Esophagus squamous epithelium (tissue), 5 donors: ENCODE data around the gene HOXB13. TPM values are rescaled to one million over a fixed set of nuclear protein-coding genes. Genes with fewer than 3 reads are reported as not detected.

ENCODE experiments used
- DNase-seq: peaks from one replicate; lab custom pipeline; 2025; lab: John Stamatoyannopoulos, UW
- H3K27ac ChIP-seq, 4 donors: fragments of 200-600 bp; sonication (generic); one replicate each; pipeline ENCODE4 v1.5.1; 2016 to 2019; ENCODE audit warnings: mild to moderate bottlenecking in 1 of 4
- H3K27me3 ChIP-seq, 4 donors: fragments of 200-600 bp; sonication (generic); 1 replicate in 3 of 4; 2 replicates in 1 of 4; pipeline versions ENCODE4 v1.5.1 to v1.6.0; 2017 to 2021; ENCODE audit warnings: antibody characterized with exemption in 1 of 4
- H3K36me3 ChIP-seq, 3 donors: fragments of 200-600 bp; sonication (generic); one replicate each; pipeline ENCODE4 v1.5.1; 2016 to 2019
- H3K4me1 ChIP-seq, 3 donors: fragments of 200-600 bp; sonication (generic); one replicate each; pipeline ENCODE4 v1.5.1; 2017 to 2019
- H3K4me3 ChIP-seq, 4 donors: fragments of 200-600 bp; sonication (generic); 1 replicate in 3 of 4; 2 replicates in 1 of 4; pipeline ENCODE4 v1.5.1; 2016 to 2019; ENCODE audit warnings: mild to moderate bottlenecking in 2 of 4, moderate library complexity in 1 of 4
- H3K9me3 ChIP-seq, 3 donors: fragments of 200-600 bp; sonication (generic); one replicate each; pipeline ENCODE4 v1.5.1; 2016 to 2019
- CTCF ChIP-seq, 6 experiments: fragments of 450-650 bp in 4 of 6; fragments of 200-600 bp in 2 of 6; sonication (generic) in 2 of 6; IDR thresholded peaks; one replicate each; pipeline ENCODE4 v1.5.1; 2016 to 2019; ENCODE audit warnings: antibody characterized with exemption in 6 of 6, mild to moderate bottlenecking in 4 of 6, moderate library complexity in 4 of 6
- POLR2A ChIP-seq, 4 donors: fragments of 450-650 bp; IDR thresholded peaks; one replicate each; pipeline ENCODE4 v1.6.1; 2017; ENCODE audit warnings: antibody characterized with exemption in 4 of 4, mild to moderate bottlenecking in 4 of 4, moderate library complexity in 3 of 4
- WGBS, 2 donors: methylation state at CpG; one replicate each; pipeline ENCODE4 v1.1.5; 2018; 5-methylcytosine and 5-hydroxymethylcytosine counted together
- intact Hi-C: fragments of 100-400 bp; cut with DNase I; formaldehyde crosslinking; loops from one replicate; pipeline ENCODE4 v1.15.0; 2022
- total RNA-seq, 4 donors: library from RNA; depleted of rRNA; stranded (reverse); fragments of >200 nt; gene quantifications; one replicate each; pipeline ENCODE4 v1.1.0, GENCODE V29; 2016
- donor health status: DM: yes; HTN: yes; CAD: no.

The HOXB13 gene
- total RNA-seq, 4 donors from 2014 or later = not detected

- WGBS, 2 donors = 13 to 18% methylated on average over 1 of the region's 1 CpG
- TF ChIP-seq POLR2A (IDR thresholded peaks at IDR 0.05) (no peak), CTCF (IDR thresholded peaks at IDR 0.05) (no peak)
- Histone ChIP-seq H3K36me3 (no peaks in the 10 kb centered on the region), H3K9me3 (peaks cover 0 to 5% (median 0%) of the 10 kb centered on the region in 3 donors), H3K27ac (no peak overlapping the region), H3K27me3 (peaks cover 0 to 74% (median 5%) of the 10 kb centered on the region in 4 donors), H3K4me3 (no peak overlapping the region), H3K4me1 (no peaks in the 10 kb centered on the region)
- intact Hi-C loops = no loop called here
- DNase-seq = no peak
Measured at GRCh38 chr17:48693178-48693577, 35.4 kb downstream of the HOXB13 start.

- Histone ChIP-seq H3K36me3 (no peaks in the 10 kb centered on the region), H3K27ac (no peak overlapping the region), H3K4me3 (no peak overlapping the region), H3K4me1 (no peaks in the 10 kb centered on the region), H3K9me3 (peaks cover 0 to 5% (median 0%) of the 10 kb centered on the region in 3 donors), H3K27me3 (peaks cover 0 to 74% (median 5%) of the 10 kb centered on the region in 4 donors)
- whole genome bisulfite sequencing, 2 donors = 55 to 88% methylated on average over 1 of the region's 1 CpG
- intact Hi-C loops = no loop called here
- TF ChIP-seq CTCF (IDR thresholded peaks at IDR 0.05) (no peak), POLR2A (IDR thresholded peaks at IDR 0.05) (no peak)
- DNase-seq = no peak
Measured at GRCh38 chr17:48692049-48692448, 36.5 kb downstream of the HOXB13 start.

- no peak overlapping the region for H3K27ac ChIP-seq
- no peak overlapping the region for H3K4me3 ChIP-seq
- no peak for TF ChIP-seq POLR2A (IDR thresholded peaks at IDR 0.05)
- TF ChIP-seq CTCF (IDR thresholded peaks at IDR 0.05) = no peak
- intact Hi-C loops = no loop called here
- WGBS, 2 donors = 75 to 80% methylated on average over 5 of the region's 5 CpGs
- no peak for DNase-seq
- peaks cover 0 to 5% (median 0%) of the 10 kb centered on the region in 3 donors for H3K9me3 ChIP-seq
- no peaks in the 10 kb centered on the region for H3K36me3 ChIP-seq
- peaks cover 0 to 71% (median 5%) of the 10 kb centered on the region in 4 donors for H3K27me3 ChIP-seq
- H3K4me1 ChIP-seq = no peaks in the 10 kb centered on the region
Measured at GRCh38 chr17:48690655-48691054, 37.9 kb downstream of the HOXB13 start.

- Histone ChIP-seq H3K27me3 (peaks cover 0 to 96% (median 5%) of the 10 kb centered on the region in 4 donors), H3K27ac (no peak overlapping the region), H3K4me3 (no peak overlapping the region), H3K4me1 (peaks cover 0 to 10% (median 6%) of the 10 kb centered on the region in 3 donors), H3K9me3 (no peaks in the 10 kb centered on the region), H3K36me3 (no peaks in the 10 kb centered on the region)
- 71 to 83% methylated on average over 1 of the region's 1 CpG for WGBS, 2 donors
- no peak for DNase-seq
- TF ChIP-seq POLR2A (IDR thresholded peaks at IDR 0.05) = no peak
- TF ChIP-seq CTCF (IDR thresholded peaks at IDR 0.05) = no peak
- intact Hi-C loops = no loop called here
Measured at GRCh38 chr17:48681609-48682008, 46.9 kb downstream of the HOXB13 start.

- H3K9me3 ChIP-seq = no peaks in the 10 kb centered on the region
- 72 to 86% methylated on average over 5 of the region's 5 CpGs for WGBS, 2 donors
- peaks cover 0 to 10% (median 6%) of the 10 kb centered on the region in 3 donors for H3K4me1 ChIP-seq
- no peak for DNase-seq
- TF ChIP-seq CTCF (IDR thresholded peaks at IDR 0.05) (no peak), POLR2A (IDR thresholded peaks at IDR 0.05) (no peak)
- H3K27ac ChIP-seq = no peak overlapping the region
- no peak overlapping the region for H3K4me3 ChIP-seq
- H3K36me3 ChIP-seq = no peaks in the 10 kb centered on the region
- peaks cover 0 to 95% (median 5%) of the 10 kb centered on the region in 4 donors for H3K27me3 ChIP-seq
- intact Hi-C loops = loop anchor here (10.0 kb wide), 2 partner anchors 115 to 365 kb away; no protein-coding TSS in a partner anchor
Measured at GRCh38 chr17:48679385-48680096, 49.0 kb downstream of the HOXB13 start.
